Tibial nerve (tissue), 4 donors: ENCODE results near the gene PLXDC1. TPM values are rescaled to one million over a fixed set of nuclear protein-coding genes. Genes with fewer than 3 reads are reported as not detected.

Experiments
- DNase-seq, 2 donors: peaks; one replicate each; pipeline ENCODE4 v3.0.0-alpha.2; 2019; ENCODE audit warnings: low spot score in 2 of 2
- H3K27ac ChIP-seq, 4 donors: fragments of 200-600 bp; sonication (generic) in 3 of 4; one replicate each; pipeline ENCODE4 v1.5.1; 2017 to 2019; ENCODE audit warnings: mild to moderate bottlenecking in 1 of 4
- H3K27me3 ChIP-seq, 2 donors: fragments of 200-600 bp; sonication (generic) in 1 of 2; one replicate each; pipeline versions ENCODE4 v1.5.1 to v1.6.0; 2017 to 2019
- H3K36me3 ChIP-seq, 3 donors: fragments of 200-600 bp; sonication (generic); one replicate each; pipeline ENCODE4 v1.5.1; 2018 to 2019
- H3K4me1 ChIP-seq, 4 donors: fragments of 200-600 bp; sonication (generic) in 3 of 4; one replicate each; pipeline ENCODE4 v1.5.1; 2017 to 2019
- H3K4me3 ChIP-seq, 4 donors: fragments of 200-600 bp; sonication (generic) in 3 of 4; one replicate each; pipeline ENCODE4 v1.5.1; 2017 to 2019; ENCODE audit warnings: mild to moderate bottlenecking in 1 of 4, moderate library complexity in 1 of 4
- H3K9me3 ChIP-seq, 4 donors: fragments of 200-600 bp; sonication (generic) in 3 of 4; one replicate each; pipeline ENCODE4 v1.5.1; 2017 to 2019
- EP300 ChIP-seq, 2 donors: sonication (generic); formaldehyde crosslinking; IDR thresholded peaks; one replicate each; pipeline ENCODE4 v1.6.1; 2017; ENCODE audit warnings: antibody characterized with exemption in 2 of 2, mild to moderate bottlenecking in 1 of 2
- POLR2A ChIP-seq, 2 donors: fragments of 450-650 bp; IDR thresholded peaks; one replicate each; pipeline ENCODE4 v1.6.1; 2017; ENCODE audit warnings: antibody characterized with exemption in 2 of 2, mild to moderate bottlenecking in 2 of 2, moderate library complexity in 2 of 2
- WGBS, 2 donors: methylation state at CpG; one replicate each; pipeline ENCODE4 v1.1.5; 2018; 5-methylcytosine and 5-hydroxymethylcytosine counted together
- total RNA-seq, 4 donors: library from RNA; depleted of rRNA; stranded (reverse); fragments of >200 nt; gene quantifications; one replicate each; pipeline ENCODE4 v1.1.0, GENCODE V29; 2016
- TF ChIP-seq, protein P1 (sequence below), 5 experiments: fragments of 200-600 bp in 3 of 5; fragments of 450-650 bp in 2 of 5; sonication (generic) in 3 of 5; IDR thresholded peaks; one replicate each; pipeline ENCODE4 v1.5.1; 2016 to 2019; ENCODE audit warnings: antibody characterized with exemption in 5 of 5, mild to moderate bottlenecking in 3 of 5, moderate library complexity in 2 of 5

Gene PLXDC1
- total RNA-seq, 4 donors from 2014 or later = 34.1 to 95.1 (median 42.4) TPM

DNA sequence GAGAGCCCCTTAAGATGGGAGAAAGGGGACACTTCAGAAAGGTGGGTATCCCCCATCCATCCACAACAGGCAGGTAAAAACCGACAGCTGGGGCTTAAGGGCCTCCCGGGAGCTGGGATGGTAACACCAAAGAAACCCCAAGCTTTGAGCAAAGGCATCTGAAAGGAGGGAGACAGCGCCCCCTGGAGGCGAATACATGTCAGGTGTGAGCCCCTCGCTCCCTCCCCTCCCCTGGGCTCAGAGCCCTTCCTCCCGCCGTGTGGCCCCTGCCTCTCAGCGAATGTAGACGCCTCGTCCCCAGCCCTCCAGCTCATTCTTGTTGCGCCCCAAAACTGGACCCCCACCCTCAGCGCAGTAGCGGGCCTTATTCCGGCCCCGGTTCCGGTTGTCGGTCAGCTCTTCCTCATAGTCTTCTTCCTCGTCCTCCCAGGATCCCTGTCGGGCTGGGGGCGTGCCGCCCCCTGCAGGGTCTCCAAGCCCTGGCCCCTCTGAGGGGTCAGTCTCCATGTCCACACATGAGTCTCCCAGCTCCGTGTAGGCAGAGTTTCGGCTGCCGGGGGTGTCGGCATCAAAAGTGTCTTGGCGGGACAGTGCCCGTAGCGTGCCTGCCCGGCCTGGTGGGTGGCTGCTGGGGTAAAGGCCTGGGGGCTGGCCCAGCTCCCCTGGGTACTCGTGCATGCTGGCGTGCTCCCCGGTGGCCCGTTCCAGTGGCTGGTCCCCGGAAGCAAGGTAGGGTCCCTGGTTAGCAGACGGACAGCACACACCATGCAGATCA lies 23.7 kb upstream of the PLXDC1 start:
- no peaks in the 10 kb centered on the region for H3K9me3 ChIP-seq
- WGBS, 2 donors = 46 to 56% methylated on average over 20 to 35 of the region's 35 CpGs
- DNase-seq = peak; percentile 59 to 72
- TF ChIP-seq, protein P1, sequence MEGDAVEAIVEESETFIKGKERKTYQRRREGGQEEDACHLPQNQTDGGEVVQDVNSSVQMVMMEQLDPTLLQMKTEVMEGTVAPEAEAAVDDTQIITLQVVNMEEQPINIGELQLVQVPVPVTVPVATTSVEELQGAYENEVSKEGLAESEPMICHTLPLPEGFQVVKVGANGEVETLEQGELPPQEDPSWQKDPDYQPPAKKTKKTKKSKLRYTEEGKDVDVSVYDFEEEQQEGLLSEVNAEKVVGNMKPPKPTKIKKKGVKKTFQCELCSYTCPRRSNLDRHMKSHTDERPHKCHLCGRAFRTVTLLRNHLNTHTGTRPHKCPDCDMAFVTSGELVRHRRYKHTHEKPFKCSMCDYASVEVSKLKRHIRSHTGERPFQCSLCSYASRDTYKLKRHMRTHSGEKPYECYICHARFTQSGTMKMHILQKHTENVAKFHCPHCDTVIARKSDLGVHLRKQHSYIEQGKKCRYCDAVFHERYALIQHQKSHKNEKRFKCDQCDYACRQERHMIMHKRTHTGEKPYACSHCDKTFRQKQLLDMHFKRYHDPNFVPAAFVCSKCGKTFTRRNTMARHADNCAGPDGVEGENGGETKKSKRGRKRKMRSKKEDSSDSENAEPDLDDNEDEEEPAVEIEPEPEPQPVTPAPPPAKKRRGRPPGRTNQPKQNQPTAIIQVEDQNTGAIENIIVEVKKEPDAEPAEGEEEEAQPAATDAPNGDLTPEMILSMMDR (IDR thresholded peaks at IDR 0.05) = peak; percentile 73 to 92 (median 87)
- no peak for TF ChIP-seq EP300 (IDR thresholded peaks at IDR 0.05)
- no peak overlapping the region for H3K4me3 ChIP-seq
- no peak overlapping the region for H3K27ac ChIP-seq
- no peaks in the 10 kb centered on the region for H3K27me3 ChIP-seq
- H3K4me1 ChIP-seq = peaks cover 0 to 12% (median 4%) of the 10 kb centered on the region in 4 donors
- peaks cover 0 to 40% (median 0%) of the 10 kb centered on the region in 3 donors for H3K36me3 ChIP-seq

DNA sequence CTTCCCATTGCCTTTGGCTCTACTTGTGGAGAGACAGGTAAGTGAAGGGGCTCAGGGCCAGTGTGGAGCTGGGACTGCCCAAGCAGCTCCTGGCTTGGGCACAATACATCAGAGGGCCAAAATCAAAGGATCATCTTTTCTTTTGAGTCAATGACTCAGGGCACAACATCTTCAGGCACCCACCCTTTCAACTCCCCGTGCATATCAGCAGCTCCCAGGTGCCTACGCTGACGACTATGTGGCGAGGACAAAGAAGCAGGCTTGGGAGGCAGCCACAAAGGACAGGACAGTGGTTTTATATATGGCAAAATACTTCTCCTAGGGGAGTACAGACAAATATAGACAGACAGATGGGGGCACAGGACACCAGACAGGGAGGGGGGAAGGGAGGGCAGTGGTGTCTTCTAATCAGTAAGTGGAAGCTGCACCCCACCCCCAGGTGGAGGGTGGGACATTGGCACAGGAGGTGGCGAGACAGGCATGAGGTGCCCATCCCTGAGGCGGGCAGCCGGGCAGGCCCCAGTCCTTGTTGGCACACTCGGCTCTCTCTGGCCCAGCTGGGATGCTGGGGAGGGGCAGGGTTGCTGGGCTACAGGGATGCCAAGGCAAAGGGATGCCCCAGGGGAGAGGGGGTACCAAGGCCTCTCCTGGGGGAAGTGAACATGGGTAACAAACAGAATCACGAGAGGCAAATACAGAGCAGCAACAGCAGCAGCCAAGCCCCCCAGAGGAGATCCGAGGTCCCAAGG lies 22.3 kb upstream of the PLXDC1 start:
- no peak for DNase-seq
- Histone ChIP-seq H3K27me3 (no peaks in the 10 kb centered on the region), H3K4me1 (peaks cover 0 to 12% (median 4%) of the 10 kb centered on the region in 4 donors), H3K9me3 (no peaks in the 10 kb centered on the region), H3K36me3 (peaks cover 0 to 30% (median 0%) of the 10 kb centered on the region in 3 donors), H3K27ac (no peak overlapping the region), H3K4me3 (no peak overlapping the region)
- TF ChIP-seq POLR2A (IDR thresholded peaks at IDR 0.05) = no peak
- TF ChIP-seq EP300 (IDR thresholded peaks at IDR 0.05) = no peak
- TF ChIP-seq, protein P1 (IDR thresholded peaks at IDR 0.05) = no peak
- WGBS, 2 donors = 55 to 63% methylated on average over 10 of the region's 10 CpGs

GRCh38 chr17:39173080-39173479 lies 21.6 kb upstream of the PLXDC1 start:
- WGBS, 2 donors = 71 to 77% methylated on average over 5 of the region's 5 CpGs

DNA sequence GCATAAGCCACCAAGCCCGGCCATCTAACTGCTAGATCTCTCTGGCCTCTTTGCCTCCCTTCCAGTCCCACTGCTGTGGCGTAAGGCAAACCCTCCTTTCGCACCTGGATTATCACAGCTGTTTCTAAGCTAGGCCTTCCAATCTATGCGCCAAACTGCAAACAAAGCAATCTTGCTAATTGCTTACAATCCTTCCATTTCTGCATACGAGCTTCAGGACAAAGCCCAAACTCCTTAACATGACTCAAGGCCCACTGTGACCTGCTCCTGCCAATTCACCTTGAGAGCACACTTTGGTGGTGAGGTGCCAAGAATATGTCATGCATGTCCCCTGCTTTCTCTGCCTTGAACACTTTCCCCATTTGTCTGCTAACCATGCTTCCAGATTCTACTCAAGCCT lies 20.5 kb upstream of the PLXDC1 start:
- H3K27ac ChIP-seq = no peak overlapping the region
- no peaks in the 10 kb centered on the region for H3K9me3 ChIP-seq
- peaks cover 0 to 15% (median 4%) of the 10 kb centered on the region in 4 donors for H3K4me1 ChIP-seq
- H3K36me3 ChIP-seq = peaks cover 0 to 19% (median 0%) of the 10 kb centered on the region in 3 donors
- no peak for TF ChIP-seq POLR2A (IDR thresholded peaks at IDR 0.05)
- TF ChIP-seq, protein P1 (IDR thresholded peaks at IDR 0.05) = no peak
- TF ChIP-seq EP300 (IDR thresholded peaks at IDR 0.05) = no peak
- no peak for DNase-seq
- H3K4me3 ChIP-seq = no peak overlapping the region
- 86 to 91% methylated on average over 5 of the region's 5 CpGs for WGBS, 2 donors
- no peaks in the 10 kb centered on the region for H3K27me3 ChIP-seq

More at GRCh38 chr17:39173080-39173479, 21.6 kb upstream of the PLXDC1 start:
- H3K27ac ChIP-seq = no peak overlapping the region
- no peaks in the 10 kb centered on the region for H3K27me3 ChIP-seq
- no peaks in the 10 kb centered on the region for H3K9me3 ChIP-seq
- DNase-seq = no peak
- H3K4me3 ChIP-seq = no peak overlapping the region
- TF ChIP-seq, protein P1 (IDR thresholded peaks at IDR 0.05) = no peak
- TF ChIP-seq EP300 (IDR thresholded peaks at IDR 0.05) (no peak), POLR2A (IDR thresholded peaks at IDR 0.05) (no peak)
- H3K4me1 ChIP-seq = peaks cover 0 to 12% (median 4%) of the 10 kb centered on the region in 4 donors
- peaks cover 0 to 30% (median 0%) of the 10 kb centered on the region in 3 donors for H3K36me3 ChIP-seq

- no peak overlapping the region for H3K27ac ChIP-seq
- peaks cover 0 to 2% of the 10 kb centered on the region in 2 donors for H3K27me3 ChIP-seq
- peaks cover 0 to 20% (median 5%) of the 10 kb centered on the region in 4 donors for H3K4me1 ChIP-seq
- H3K36me3 ChIP-seq = peaks cover 0 to 5% (median 0%) of the 10 kb centered on the region in 3 donors
- no peak for DNase-seq
- WGBS, 2 donors = 67 to 85% methylated on average over 6 of the region's 6 CpGs
- no peak overlapping the region for H3K4me3 ChIP-seq
- H3K9me3 ChIP-seq = no peaks in the 10 kb centered on the region
- TF ChIP-seq EP300 (IDR thresholded peaks at IDR 0.05) = no peak
- no peak for TF ChIP-seq POLR2A (IDR thresholded peaks at IDR 0.05)
- TF ChIP-seq, protein P1 (IDR thresholded peaks at IDR 0.05) = no peak
These were observed 19.1 kb upstream of the PLXDC1 start for GRCh38 chr17:39170558-39170957.
